Osteoblast (primary cell): ENCODE measurements around the gene TMEM178B. TPM values are rescaled to one million over a fixed set of nuclear protein-coding genes. Genes with fewer than 3 reads are reported as not detected.
A peak's percentile ranks its signal among the peaks of the same experiment; 100 is the strongest.
"Not testable (repeated sequence)": the region's sequence is repeated elsewhere in the genome, so short reads cannot be mapped to it uniquely, and the experiment has no call there.

ENCODE experiments used
- DNase-seq: peaks from one replicate; pipeline ENCODE4 v3.0.0; 2011; ENCODE audit warnings: low spot score, mixed read lengths; ENCODE audit not compliant: insufficient read length; ENCODE audit errors: missing footprints
- H2AFZ ChIP-seq: 2 replicates; pipeline ENCODE4 v1.6.0; 2011; ENCODE audit warnings: mild to moderate bottlenecking, low read length
- H3K27ac ChIP-seq: 2 replicates; pipeline ENCODE4 v1.5.1; 2011; ENCODE audit warnings: mild to moderate bottlenecking, low read depth, low read length, moderate library complexity
- H3K27me3 ChIP-seq: 2 replicates; pipeline ENCODE4 v1.6.0; 2012; ENCODE audit warnings: mild to moderate bottlenecking, control low read depth, inconsistent platforms, low read length, moderate library complexity; ENCODE audit not compliant: insufficient read depth
- H3K36me3 ChIP-seq: 2 replicates; pipeline ENCODE4 v1.5.1; 2011; ENCODE audit warnings: mild to moderate bottlenecking, low read length, control low read depth, moderate library complexity; ENCODE audit not compliant: insufficient read depth
- H3K4me1 ChIP-seq: 2 replicates; pipeline ENCODE4 v1.5.1; 2011; ENCODE audit warnings: mild to moderate bottlenecking, low read length, control low read depth, moderate library complexity; ENCODE audit not compliant: insufficient read depth
- H3K4me2 ChIP-seq: 2 replicates; pipeline ENCODE4 v1.6.0; 2011; ENCODE audit warnings: mild to moderate bottlenecking, low read length; ENCODE audit not compliant: insufficient read depth
- H3K4me3 ChIP-seq: fragments of 200-600 bp; sonication (generic); 3 replicates; pipeline ENCODE4 v1.5.1; 2012; ENCODE audit warnings: mild to moderate bottlenecking, low read length, inconsistent platforms; ENCODE audit not compliant: insufficient read depth
- H3K79me2 ChIP-seq: 2 replicates; pipeline ENCODE4 v1.6.0; 2012; ENCODE audit warnings: mild to moderate bottlenecking, low read length, control low read depth, inconsistent platforms; ENCODE audit not compliant: insufficient read depth
- H3K9me3 ChIP-seq: 2 replicates; pipeline ENCODE4 v1.5.1; 2011; ENCODE audit warnings: low read depth, low read length, control low read depth
- H4K20me1 ChIP-seq: 2 replicates; pipeline ENCODE4 v1.6.0; 2012; ENCODE audit warnings: mild to moderate bottlenecking, low read length, control low read depth; ENCODE audit not compliant: insufficient read depth
- CTCF ChIP-seq: IDR thresholded peaks from 2 replicates; pipeline ENCODE4 v1.5.1; 2011; ENCODE audit warnings: mild to moderate bottlenecking, low read depth, low read length, moderate library complexity; ENCODE audit errors: extremely low read depth
- total RNA-seq: library from RNA; depleted of rRNA; stranded (reverse); fragments of >200 nt; gene quantifications from 2 replicates; pipeline ENCODE4 v1.2.3, GENCODE V29; 2012

The TMEM178B gene
- total RNA-seq, 1 donor, result 1.1 TPM

GRCh38 chr7:141045842-141046620 is 27.8 kb upstream of the TMEM178B start:
- H3K4me3 ChIP-seq, result no peak overlapping the region
- no peak overlapping the region for H2AFZ ChIP-seq
- H3K27me3 ChIP-seq, result no peaks in the 10 kb centered on the region
- no peaks in the 10 kb centered on the region for H3K9me3 ChIP-seq
- H3K36me3 ChIP-seq, result no peaks in the 10 kb centered on the region
- DNase-seq, result peak; percentile 65
- H3K4me2 ChIP-seq, result peak overlapping the region; percentile 34
- H4K20me1 ChIP-seq, result no peaks in the 10 kb centered on the region
- H3K27ac ChIP-seq, result peak overlapping the region; percentile 17
- no peaks in the 10 kb centered on the region for H3K79me2 ChIP-seq
- no peak for TF ChIP-seq CTCF
- peaks cover 3% of the 10 kb centered on the region for H3K4me1 ChIP-seq

GRCh38 chr7:141053626-141054025 is 20.2 kb upstream of the TMEM178B start:
- H3K9me3 ChIP-seq, result no peaks in the 10 kb centered on the region
- peak; percentile 34 for DNase-seq
- H4K20me1 ChIP-seq, result no peaks in the 10 kb centered on the region
- no peak overlapping the region for H3K27ac ChIP-seq
- no peak overlapping the region for H3K4me3 ChIP-seq
- no peak for TF ChIP-seq CTCF
- no peaks in the 10 kb centered on the region for H3K79me2 ChIP-seq
- peak overlapping the region; percentile 15 for H2AFZ ChIP-seq
- H3K36me3 ChIP-seq, result no peaks in the 10 kb centered on the region
- no peaks in the 10 kb centered on the region for H3K27me3 ChIP-seq
- H3K4me2 ChIP-seq, result no peak overlapping the region
- H3K4me1 ChIP-seq, result no peaks in the 10 kb centered on the region

- no peak for TF ChIP-seq CTCF
- Histone ChIP-seq H3K9me3 (no peaks in the 10 kb centered on the region), H3K4me3 (no peak overlapping the region), H3K4me1 (no peaks in the 10 kb centered on the region), H3K4me2 (no peak overlapping the region), H3K27ac (no peak overlapping the region), H3K36me3 (no peaks in the 10 kb centered on the region), H2AFZ (no peak overlapping the region), H3K79me2 (no peaks in the 10 kb centered on the region), H4K20me1 (no peaks in the 10 kb centered on the region), H3K27me3 (no peaks in the 10 kb centered on the region)
- peak; percentile 5 for DNase-seq
These were observed 18.7 kb upstream of the TMEM178B start for GRCh38 chr7:141055146-141055545.

- Histone ChIP-seq H3K4me2 (no peak overlapping the region), H3K4me1 (no peaks in the 10 kb centered on the region), H3K27ac (no peak overlapping the region), H3K9me3 (no peaks in the 10 kb centered on the region), H3K4me3 (no peak overlapping the region), H2AFZ (no peak overlapping the region), H3K27me3 (no peaks in the 10 kb centered on the region), H4K20me1 (no peaks in the 10 kb centered on the region), H3K79me2 (no peaks in the 10 kb centered on the region), H3K36me3 (no peaks in the 10 kb centered on the region)
- TF ChIP-seq CTCF, result no peak
- no peak for DNase-seq
These were observed 16.1 kb upstream of the TMEM178B start for GRCh38 chr7:141057788-141058187.

- not testable (repeated sequence) for H3K4me3 ChIP-seq, H3K9me3 ChIP-seq, H3K36me3 ChIP-seq, DNase-seq, H3K79me2 ChIP-seq, H3K27ac ChIP-seq, H2AFZ ChIP-seq, H3K4me2 ChIP-seq, H4K20me1 ChIP-seq
- Histone ChIP-seq H3K4me1 (peaks cover 13% of the 10 kb centered on the region), H3K27me3 (peaks cover 20% of the 10 kb centered on the region)
These were observed 6.0 kb upstream of the TMEM178B start for GRCh38 chr7:141067856-141068255.
